ENCODE data around the gene OR8G1. TPM values are rescaled to one million over a fixed set of nuclear protein-coding genes. Genes with fewer than 3 reads are reported as not detected.

The OR8G1 gene
- total and polyA plus RNA-seq, 2 experiments from 2014 or later, result not detected

GRCh38 chr11:124301548-124301947, 60.7 kb downstream of the OR8G1 start:
- H3K27me3 ChIP-seq, result no peaks in the 10 kb centered on the region
- DNase-seq (ENCODE audit: low read depth in 1 of 2, low spot score in 1 of 2), result peak in 1 of 2 donors; percentile 57
- H3K27ac ChIP-seq, result no peak overlapping the region
- no peak overlapping the region for H3K4me3 ChIP-seq
- H3K4me1 ChIP-seq (ENCODE audit: low read depth), result no peaks in the 10 kb centered on the region
- no peaks in the 10 kb centered on the region for H3K9me3 ChIP-seq (ENCODE audit: low read depth)
- TF ChIP-seq CTCF (IDR thresholded peaks at IDR 0.05; ENCODE audit: low read depth, low read length), result no peak
- H3K36me3 ChIP-seq, result no peaks in the 10 kb centered on the region

- Histone ChIP-seq H3K9me3 (ENCODE audit: low read depth) (no peaks in the 10 kb centered on the region), H3K36me3 (no peaks in the 10 kb centered on the region), H3K27me3 (no peaks in the 10 kb centered on the region), H3K4me1 (ENCODE audit: low read depth) (no peaks in the 10 kb centered on the region), H3K27ac (no peak overlapping the region), H3K4me3 (no peak overlapping the region)
- no peak for DNase-seq (ENCODE audit: low read depth in 1 of 2, low spot score in 1 of 2)
- no peak for TF ChIP-seq CTCF (IDR thresholded peaks at IDR 0.05; ENCODE audit: low read depth, low read length)
Observed at GRCh38 chr11:124302347-124303125, 61.6 kb downstream of the OR8G1 start.

Other genes starting within 250 kb of the OR8G1 start
- not detected in 2 replicates for gene OR10G6, start 245.9 kb upstream of the OR8G1 start, total RNA-seq
- not detected in 2 replicates for gene OR10G6, start 245.9 kb upstream of the OR8G1 start, polyA plus RNA-seq
- not detected in 2 replicates for gene OR10G4, start 228.1 kb upstream of the OR8G1 start, total RNA-seq
- not detected in 2 replicates for gene OR10G4, start 228.1 kb upstream of the OR8G1 start, polyA plus RNA-seq
- not detected in 2 replicates for gene OR10G9, start 218.1 kb upstream of the OR8G1 start, total RNA-seq
- gene OR10G9, start 218.1 kb upstream of the OR8G1 start, polyA plus RNA-seq, result not detected in 2 replicates
- not detected in 2 replicates for gene OR10G8, start 214.3 kb upstream of the OR8G1 start, total RNA-seq
- not detected in 2 replicates for gene OR10G8, start 214.3 kb upstream of the OR8G1 start, polyA plus RNA-seq
- gene OR10G7, start 199.8 kb upstream of the OR8G1 start, total RNA-seq, result not detected in 2 replicates
- gene OR10G7, start 199.8 kb upstream of the OR8G1 start, polyA plus RNA-seq, result not detected in 2 replicates
- 20.8 and 28.9 TPM in 2 replicates for gene VWA5A, start 125.6 kb upstream of the OR8G1 start, total RNA-seq
- 34.1 and 37.6 TPM in 2 replicates for gene VWA5A, start 125.6 kb upstream of the OR8G1 start, polyA plus RNA-seq
- gene OR10D3, start 57.8 kb upstream of the OR8G1 start, total RNA-seq, result not detected in 2 replicates
- gene OR10D3, start 57.8 kb upstream of the OR8G1 start, polyA plus RNA-seq, result not detected in 2 replicates
- gene OR8G5, start 15.3 kb downstream of the OR8G1 start, total RNA-seq, result not detected in 2 replicates
- gene OR8G5, start 15.3 kb downstream of the OR8G1 start, polyA plus RNA-seq, result not detected in 2 replicates
- gene OR8D1, start 72.9 kb downstream of the OR8G1 start, total RNA-seq, result not detected in 2 replicates
- not detected in 2 replicates for gene OR8D1, start 72.9 kb downstream of the OR8G1 start, polyA plus RNA-seq
- not detected in 2 replicates for gene OR8D2, start 79.1 kb downstream of the OR8G1 start, total RNA-seq
- gene OR8D2, start 79.1 kb downstream of the OR8G1 start, polyA plus RNA-seq, result not detected in 2 replicates
- gene OR8B2, start 143.4 kb downstream of the OR8G1 start, total RNA-seq, result not detected in 2 replicates
- gene OR8B2, start 143.4 kb downstream of the OR8G1 start, polyA plus RNA-seq, result not detected in 2 replicates
- not detected in 2 replicates for gene OR8B3, start 157.9 kb downstream of the OR8G1 start, total RNA-seq
- not detected in 2 replicates for gene OR8B3, start 157.9 kb downstream of the OR8G1 start, polyA plus RNA-seq
- gene OR8B4, start 183.8 kb downstream of the OR8G1 start, total RNA-seq, result not detected in 2 replicates
- gene OR8B4, start 183.8 kb downstream of the OR8G1 start, polyA plus RNA-seq, result not detected in 2 replicates
- gene OR8B8, start 204.6 kb downstream of the OR8G1 start, total RNA-seq, result not detected in 2 replicates
- not detected in 2 replicates for gene OR8B8, start 204.6 kb downstream of the OR8G1 start, polyA plus RNA-seq